SW480 (cell line): ENCODE data around the gene PACSIN3.
A peak's percentile ranks its signal among the peaks of the same experiment; 100 is the strongest.

Experiments
- DNase-seq: peaks from one replicate; pipeline ENCODE4 v3.0.0-alpha.2; 2016; ENCODE audit warnings: low spot score

The PACSIN3 gene

DNA sequence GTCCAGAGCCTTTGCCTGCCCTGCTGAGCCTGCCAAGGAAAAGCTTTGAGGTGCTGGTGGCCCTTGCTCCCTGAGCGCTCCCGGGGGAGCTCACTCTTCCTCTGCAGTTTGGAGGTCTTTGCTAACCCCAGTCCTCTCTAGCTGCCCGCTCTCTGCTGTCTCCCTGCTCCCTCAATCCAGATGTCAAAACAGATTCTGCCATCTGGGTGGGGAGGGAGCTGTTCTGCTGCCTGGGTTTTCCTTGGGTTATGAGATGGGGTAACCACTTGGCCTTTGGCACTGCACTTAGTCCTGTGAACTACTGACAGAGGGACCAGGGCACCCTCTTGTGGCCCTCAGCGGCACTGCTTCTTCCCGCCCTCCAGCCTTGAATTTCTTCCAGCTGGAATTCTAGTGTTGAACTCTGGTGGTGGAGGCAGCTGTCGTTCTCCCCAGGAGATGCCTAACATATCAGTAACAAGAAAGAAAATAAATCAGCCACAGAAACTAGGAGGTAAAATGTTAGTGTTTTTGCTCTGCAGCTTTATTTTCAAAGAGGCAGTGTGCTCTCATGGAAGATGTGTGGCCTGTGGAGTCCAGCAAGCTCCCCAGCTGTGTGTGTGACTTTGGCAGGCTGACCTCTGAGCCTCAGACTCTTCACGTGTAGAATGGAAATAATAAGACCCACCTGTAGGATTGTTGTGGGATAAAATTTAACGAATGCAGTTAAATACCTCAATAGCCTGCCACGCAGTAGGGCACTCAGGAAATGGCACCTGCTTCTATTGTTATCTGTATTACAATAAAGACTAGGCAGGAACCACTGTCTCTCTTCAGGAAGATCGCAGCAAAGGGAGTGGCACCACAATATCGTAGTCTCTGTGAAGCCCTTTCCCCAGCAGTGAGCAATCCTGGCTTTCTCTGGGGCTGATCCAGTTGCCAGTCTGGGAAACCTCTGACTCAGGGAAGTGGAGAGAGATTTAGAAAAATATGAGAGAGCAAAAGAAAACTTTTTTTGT, 33.0 kb downstream of the PACSIN3 start:
- DNase-seq: peak; percentile 64

DNA sequence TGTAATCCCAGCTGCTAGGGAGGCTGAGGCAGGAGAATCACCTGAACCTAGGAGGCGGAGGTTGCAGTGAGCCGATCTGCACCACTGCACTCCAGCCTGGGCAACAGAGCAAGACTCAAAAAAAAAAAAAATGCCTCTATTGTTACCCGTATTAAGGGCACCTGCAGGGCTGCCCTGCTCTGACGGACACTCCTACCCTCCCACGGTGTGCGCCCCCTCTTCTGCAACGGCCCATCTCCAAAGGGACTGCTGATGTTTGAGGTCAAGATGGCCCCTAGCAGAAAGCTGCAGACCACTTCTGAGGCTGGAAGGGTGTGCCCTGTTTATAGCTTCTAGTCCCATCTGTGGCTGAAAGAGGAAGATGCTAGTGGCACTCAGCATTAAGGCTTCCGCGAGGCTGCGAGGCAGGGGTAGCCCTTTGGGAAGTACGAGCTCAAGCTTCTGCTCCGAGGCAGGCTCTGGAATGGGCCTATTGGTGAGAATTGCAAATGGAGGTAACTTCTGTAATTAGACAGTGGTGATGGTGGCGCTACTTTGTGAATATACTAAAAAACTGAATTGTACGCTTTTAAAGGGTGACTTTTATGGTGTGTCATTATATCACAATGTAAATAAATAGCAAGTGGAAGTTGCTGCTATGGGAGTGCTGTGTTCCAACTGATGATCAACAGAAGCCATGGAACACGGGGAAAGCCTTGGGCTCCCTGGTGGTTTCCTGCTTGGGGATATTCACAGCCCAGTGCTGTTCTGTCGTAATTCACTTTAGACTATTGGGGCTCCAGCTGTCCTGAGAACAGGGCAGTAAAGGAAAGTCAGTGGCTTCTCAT, 33.9 kb downstream of the PACSIN3 start:
- DNase-seq: no peak

DNA sequence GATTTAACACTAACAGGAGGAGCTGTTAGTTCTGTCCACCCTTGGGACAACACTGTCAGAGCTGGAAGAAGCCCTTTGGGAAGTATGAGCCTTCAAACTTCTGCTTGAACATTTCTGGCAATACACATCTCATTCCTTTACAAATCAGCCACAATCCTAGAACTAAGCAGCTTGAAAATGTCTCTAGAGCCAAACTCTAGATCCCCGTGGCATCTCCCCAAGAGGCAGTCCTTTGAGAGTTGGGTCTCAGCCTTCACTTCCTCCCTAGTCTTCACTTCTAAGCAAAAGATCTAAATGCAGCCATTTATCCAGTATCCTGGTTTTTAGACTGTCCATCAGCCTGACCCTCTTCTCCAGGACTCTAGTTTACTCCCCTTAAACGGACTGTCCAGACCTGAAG, 36.5 kb downstream of the PACSIN3 start:
- DNase-seq: no peak

DNA sequence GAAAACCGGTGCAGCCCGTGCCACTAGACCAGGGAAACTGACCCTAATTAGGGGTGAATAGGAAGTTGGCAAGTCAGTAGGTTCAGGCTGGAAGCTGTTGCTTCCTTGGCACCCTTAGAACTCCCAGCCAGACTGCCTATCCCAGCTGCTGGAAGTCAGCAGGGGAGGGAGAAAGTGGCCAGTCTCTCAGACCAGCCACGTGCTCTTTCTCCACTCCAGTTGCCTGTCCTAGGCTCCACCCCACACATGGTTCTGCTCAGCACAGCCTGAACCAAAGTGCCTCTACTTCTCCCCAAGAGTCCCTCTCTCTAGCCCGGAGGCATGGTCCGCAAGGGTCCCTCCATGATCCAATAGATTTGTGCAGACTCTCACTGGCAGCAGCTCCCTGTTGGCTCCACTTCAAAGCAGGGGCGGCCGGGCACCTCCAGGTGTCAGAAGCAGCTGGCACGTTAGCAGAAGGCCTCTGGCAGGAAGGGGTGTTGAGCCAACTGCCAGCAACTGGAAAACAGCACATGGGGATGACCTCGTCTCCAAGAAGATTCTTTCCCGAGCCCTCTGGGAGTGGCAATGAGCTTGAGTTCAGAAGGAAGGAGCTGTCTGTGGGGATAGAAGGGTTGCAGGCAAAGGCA, 37.2 kb downstream of the PACSIN3 start:
- DNase-seq: no peak

DNA sequence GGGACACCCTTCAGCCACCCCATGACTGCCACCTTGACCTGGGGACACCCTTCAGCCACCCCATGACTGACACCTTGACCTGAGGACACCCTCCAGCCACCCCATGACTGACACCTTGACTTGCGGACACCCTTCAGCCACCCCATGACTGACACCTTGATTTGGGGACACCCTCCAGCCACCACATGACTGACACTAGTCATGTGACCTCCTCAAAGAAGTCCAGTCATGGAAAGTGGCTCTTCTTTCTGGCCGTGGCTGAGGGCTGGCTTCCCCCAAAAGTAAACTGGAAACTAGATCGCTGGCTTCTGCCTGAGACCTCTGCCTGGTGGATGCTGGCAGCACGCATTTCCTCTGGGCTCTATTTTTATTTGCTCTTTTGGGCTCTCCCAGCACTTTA, 38.0 kb downstream of the PACSIN3 start:
- DNase-seq: no peak

DNA sequence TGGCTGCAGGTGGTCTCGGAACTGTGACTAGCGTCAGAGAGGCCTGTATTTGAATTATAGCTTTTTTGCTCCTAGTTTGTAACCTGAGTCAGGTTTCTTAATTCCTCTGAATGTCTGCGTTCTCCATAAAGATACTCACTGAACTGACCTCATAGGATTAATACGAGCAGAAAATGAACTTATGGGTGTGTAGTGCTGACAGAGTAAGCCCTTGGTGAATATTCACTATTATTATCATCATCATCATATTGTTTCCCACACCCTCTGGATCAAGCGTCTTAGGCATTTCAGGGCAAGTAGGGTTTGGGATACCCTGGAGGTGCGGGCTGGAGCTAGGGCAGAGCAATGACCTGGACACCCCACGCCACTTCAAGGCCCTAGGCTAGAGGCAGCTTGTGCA, 38.6 kb downstream of the PACSIN3 start:
- no peak for DNase-seq

DNA sequence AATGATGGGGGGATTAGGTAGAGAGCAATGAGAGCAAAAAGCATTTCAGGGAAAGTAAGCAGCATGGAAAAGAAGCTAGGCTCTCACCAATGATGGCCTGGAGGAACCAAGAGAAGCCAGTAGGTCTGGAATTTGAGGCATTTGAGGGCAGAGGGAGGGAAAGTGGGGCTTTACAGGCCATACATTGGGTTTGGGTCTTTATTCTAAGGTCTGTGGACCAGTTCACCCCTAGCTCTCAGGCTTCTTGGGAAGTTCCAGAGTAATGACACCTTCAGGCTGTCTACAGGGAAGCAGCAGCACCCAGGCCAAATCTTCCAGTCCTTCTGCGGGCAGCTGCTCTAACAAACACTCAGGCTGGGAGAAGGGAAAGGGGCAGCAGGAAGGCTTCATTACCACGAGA, 39.0 kb downstream of the PACSIN3 start:
- no peak for DNase-seq

DNA sequence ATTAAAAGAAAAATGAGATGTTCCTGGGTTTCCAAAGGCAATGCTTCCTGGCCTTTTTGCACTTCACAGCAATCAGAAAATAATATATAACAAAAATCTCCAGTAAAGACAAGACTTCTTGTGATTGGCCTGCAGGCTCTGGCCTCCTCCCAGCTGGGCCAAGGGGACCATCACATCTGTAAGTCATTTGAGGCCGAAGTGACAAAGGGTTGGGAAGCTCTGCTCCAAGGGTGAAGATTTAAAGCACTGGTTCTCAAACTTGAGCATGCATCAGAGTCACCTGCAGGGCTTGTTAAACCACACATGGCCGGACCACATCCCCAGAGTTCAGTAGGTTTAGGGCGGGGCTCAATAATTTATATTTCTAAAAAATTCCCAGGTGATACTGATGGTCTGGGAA, 41.7 kb downstream of the PACSIN3 start:
- no peak for DNase-seq

DNA sequence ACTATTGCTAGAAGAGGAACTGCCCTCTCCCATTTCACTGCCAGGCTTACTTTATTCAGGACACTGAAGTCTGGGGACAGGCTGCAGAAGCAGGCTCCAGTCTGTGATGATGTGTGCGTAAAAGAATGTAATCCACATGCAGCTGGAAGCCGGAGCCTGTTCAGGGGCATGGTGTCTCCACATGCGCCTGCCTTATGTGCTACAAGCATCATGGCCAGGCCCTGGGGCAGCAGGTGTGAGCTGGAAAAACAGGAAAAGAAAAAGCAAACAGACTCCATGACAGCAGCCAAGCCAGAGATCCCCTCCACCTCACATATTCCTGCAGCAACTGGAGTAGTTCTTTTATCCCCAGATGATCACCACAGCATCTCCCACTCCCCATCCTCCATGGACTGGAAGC, 42.9 kb downstream of the PACSIN3 start:
- no peak for DNase-seq

DNA sequence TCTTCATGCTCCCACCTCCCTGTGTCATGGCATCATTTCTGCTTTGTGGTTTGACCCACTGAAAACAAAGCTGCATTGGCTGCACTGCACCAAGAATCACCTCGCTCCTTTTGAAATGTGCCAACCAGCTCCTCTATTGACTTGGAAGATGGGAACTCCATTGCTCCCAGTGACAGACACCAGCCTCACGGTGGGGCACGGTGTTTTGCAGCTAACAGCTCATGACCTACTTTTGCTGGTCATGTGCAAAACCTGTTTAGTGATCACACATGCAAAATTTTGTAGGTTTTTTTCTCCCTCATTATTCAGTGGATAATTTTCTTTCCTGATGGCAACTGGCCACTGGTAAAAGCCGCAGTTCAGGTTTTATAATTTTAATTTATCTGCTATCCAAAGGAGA, 46.4 kb downstream of the PACSIN3 start:
- no peak for DNase-seq

DNA sequence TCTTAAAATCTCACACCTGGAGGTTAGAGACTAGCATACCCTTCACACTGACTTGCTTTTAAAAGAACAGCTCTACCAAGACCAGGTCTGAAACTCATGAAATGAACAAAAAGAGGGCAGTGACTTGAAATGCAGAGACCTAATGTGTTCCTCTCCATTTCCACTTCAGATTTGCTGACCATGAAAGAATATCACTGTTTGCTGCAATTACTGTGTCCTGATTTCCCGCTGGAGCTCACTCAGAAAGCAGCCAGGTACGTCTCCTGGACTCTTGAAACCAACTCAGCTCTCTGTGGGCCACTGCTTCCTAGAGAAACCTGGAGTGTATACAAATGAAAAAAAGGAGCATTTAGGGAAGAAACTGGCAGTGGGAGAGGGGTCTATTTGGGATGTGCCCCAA, 48.8 kb downstream of the PACSIN3 start:
- no peak for DNase-seq

DNA sequence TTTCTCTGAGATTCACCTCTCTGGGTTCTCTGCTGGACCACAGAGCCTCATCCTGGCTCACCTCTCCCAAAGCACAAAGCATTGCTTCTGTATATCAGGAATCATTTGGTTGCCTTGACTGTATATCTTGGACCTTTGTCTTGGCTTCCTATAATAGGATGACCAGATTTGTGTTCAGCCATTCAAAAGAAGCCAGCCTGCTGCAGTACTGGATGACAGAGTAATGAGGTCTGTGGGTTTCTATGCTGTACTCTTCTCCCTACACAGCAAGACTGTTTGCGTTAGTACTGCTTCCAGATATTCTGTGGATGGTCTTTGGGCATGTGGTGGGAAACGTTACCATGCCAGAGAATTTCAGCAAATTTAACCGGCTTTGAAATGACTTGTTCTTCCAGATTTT, 49.3 kb downstream of the PACSIN3 start:
- DNase-seq: no peak

DNA sequence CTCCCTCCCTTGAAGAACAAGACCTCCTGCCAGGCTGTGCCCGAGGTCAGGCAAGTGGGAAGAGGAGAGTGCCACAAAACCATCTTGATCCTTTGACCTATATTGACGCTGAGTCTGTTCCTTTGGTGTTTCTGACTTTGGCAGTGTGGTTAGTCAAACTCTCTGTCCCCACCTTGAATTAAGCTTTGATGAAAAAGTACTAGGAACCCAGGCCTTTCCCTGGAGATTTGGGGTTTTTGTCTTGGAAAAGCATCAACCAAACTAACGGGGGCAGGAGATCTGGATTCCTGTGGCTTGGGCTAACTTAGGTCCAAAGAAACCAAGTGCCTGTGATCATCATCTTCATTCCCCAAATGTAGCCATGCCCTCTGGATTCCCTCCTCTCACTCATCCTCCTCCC, 49.9 kb downstream of the PACSIN3 start:
- no peak for DNase-seq

DNA sequence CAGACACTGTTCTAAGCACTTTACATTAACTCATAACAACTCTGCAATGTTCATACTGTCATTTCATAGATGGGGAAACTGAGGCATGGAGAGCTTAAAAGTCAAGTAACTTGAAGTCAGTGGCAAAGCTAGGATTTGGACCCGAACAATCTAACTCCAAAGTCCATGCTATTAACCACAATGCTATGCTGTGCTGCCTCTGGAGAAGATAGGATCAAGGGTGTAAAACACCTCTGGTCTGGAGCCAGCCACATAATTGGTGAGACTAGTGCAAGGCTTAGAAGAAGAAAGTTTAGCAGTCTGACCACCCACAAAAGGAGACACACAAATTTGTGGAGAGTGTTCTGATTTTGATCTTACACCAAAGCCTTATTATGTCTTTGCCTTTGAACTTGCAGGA, 53.3 kb downstream of the PACSIN3 start:
- DNase-seq: no peak

DNA sequence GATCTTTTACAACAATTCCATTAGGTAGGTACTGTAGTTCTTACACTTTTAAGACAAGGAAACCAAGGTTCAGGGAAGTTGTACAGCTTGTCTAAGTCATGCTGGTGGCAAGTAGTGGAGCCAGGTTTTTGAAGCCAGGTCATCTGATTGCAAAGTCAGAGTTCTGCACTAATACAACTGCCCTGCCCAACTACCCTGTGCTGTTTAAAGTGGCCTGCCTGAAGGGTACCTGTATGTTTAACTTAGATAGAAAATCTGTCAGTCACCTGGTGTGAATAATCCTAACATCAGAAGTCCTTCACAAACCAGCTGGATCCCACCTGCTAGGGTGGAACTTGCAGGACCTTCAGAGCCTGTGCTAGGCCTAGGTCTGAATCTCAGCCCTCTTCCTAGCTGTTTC, 53.7 kb downstream of the PACSIN3 start:
- no peak for DNase-seq

DNA sequence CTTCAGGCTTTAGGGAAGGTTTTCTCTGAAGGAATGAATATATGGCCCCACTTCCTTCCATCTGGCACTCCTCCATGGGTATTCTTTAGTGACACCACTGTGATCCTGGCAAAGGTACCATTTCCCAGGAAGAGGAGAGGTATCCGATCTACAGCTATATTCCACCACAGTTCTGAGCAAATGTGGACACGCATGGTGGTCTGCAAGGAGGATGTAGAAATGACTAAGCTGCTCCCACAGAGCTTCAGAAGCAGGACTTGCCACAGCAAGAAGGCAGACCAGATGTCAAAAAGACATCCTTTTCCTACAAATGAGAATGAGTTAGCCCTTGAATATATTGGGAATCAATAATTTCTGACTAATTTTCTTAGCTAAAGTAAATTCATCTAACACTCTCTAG, 55.1 kb downstream of the PACSIN3 start:
- DNase-seq: no peak

DNA sequence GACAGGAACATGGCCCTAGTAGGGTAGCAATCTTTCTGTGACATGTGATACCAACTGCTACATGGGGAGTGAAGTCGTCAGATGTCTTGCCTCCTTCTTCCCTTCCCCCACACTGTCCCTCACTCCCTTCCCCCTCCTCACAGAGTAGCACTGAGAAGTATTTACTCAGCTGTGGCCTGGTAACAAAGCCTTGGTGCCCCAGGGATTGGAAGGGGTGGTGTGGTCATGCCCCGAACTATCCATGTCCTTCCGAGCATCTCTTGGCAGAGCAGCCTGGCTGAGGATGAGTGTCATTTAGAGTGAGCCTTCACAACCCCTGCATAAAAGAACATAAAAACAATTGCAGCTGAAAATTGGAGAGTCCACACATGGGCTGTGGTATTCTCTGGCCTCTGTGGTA, 55.7 kb downstream of the PACSIN3 start:
- DNase-seq: no peak
